Endometrium (tissue), 2 donors: ENCODE results near the gene DAZL.

Source experiments
- FAIRE-seq: peaks from 2 replicates; lab custom pipeline; 2012; peaks lifted over from hg19 to GRCh38; lab: Jason Lieb, UNC
- donor health status: control.
- donor health status: control.

Gene DAZL

GRCh38 chr3:16595778-16596177, 9.4 kb downstream of the DAZL start:
- no peak for FAIRE-seq

GRCh38 chr3:16589867-16590624, 15.2 kb downstream of the DAZL start:
- no peak for FAIRE-seq

- no peak for FAIRE-seq
Observed at GRCh38 chr3:16589120-16589519, 16.1 kb downstream of the DAZL start.

GRCh38 chr3:16587681-16588060, 17.6 kb downstream of the DAZL start:
- FAIRE-seq, result no peak

- FAIRE-seq, result no peak
Observed at GRCh38 chr3:16587047-16587680, 18.1 kb downstream of the DAZL start.

- no peak for FAIRE-seq
Observed at GRCh38 chr3:16584880-16585279, 20.3 kb downstream of the DAZL start.

- FAIRE-seq, result no peak
Observed at GRCh38 chr3:16583551-16583950, 21.7 kb downstream of the DAZL start.

- FAIRE-seq, result no peak
Observed at GRCh38 chr3:16570113-16570512, 35.1 kb downstream of the DAZL start.

GRCh38 chr3:16568532-16568931, 36.7 kb downstream of the DAZL start:
- FAIRE-seq, result no peak

- no peak for FAIRE-seq
Observed at GRCh38 chr3:16568115-16568514, 37.1 kb downstream of the DAZL start.

- no peak for FAIRE-seq
Observed at GRCh38 chr3:16559653-16560365, 45.4 kb downstream of the DAZL start.

GRCh38 chr3:16554126-16554525, 51.1 kb downstream of the DAZL start:
- FAIRE-seq, result no peak

GRCh38 chr3:16552757-16553156, 52.5 kb downstream of the DAZL start:
- FAIRE-seq, result no peak

GRCh38 chr3:16551342-16551976, 53.8 kb downstream of the DAZL start:
- FAIRE-seq, result no peak

GRCh38 chr3:16550676-16551341, 54.4 kb downstream of the DAZL start:
- peak; percentile 15 for FAIRE-seq

- no peak for FAIRE-seq
Observed at GRCh38 chr3:16550305-16550675, 54.9 kb downstream of the DAZL start.

- FAIRE-seq, result no peak
Observed at GRCh38 chr3:16548721-16549120, 56.5 kb downstream of the DAZL start.

- no peak for FAIRE-seq
Observed at GRCh38 chr3:16547561-16548357, 57.5 kb downstream of the DAZL start.

GRCh38 chr3:16546186-16547010, 58.8 kb downstream of the DAZL start:
- FAIRE-seq, result no peak

- no peak for FAIRE-seq
Observed at GRCh38 chr3:16545413-16546185, 59.6 kb downstream of the DAZL start.
